Measurements from ENCODE around the gene CASP3.
A peak's percentile ranks its signal among the peaks of the same experiment; 100 is the strongest.

Gene CASP3

GRCh38 chr4:184649026-184649970, at the start of gene CASP3, which contains the start of gene PRIMPOL:
Gene CASP3, minus strand, starts transcription at chr4:184649447. Its CDS starts 10,994 bp downstream, at chr4:184638453.
Gene PRIMPOL, plus strand, starts transcription at chr4:184649738. Its CDS starts 7,403 bp downstream, at chr4:184657141.
- peak; percentile 56 for DNase-seq

- no peak for DNase-seq
Observed at GRCh38 chr4:184697956-184698355, 48.7 kb upstream of the CASP3 start.

- DNase-seq, result no peak
Observed at GRCh38 chr4:184695178-184695896, 46.1 kb upstream of the CASP3 start.

- DNase-seq, result no peak
Observed at GRCh38 chr4:184694412-184694956, 45.2 kb upstream of the CASP3 start.

- DNase-seq, result no peak
Observed at GRCh38 chr4:184693056-184693455, 43.8 kb upstream of the CASP3 start.

GRCh38 chr4:184689681-184690080, 40.4 kb upstream of the CASP3 start:
- DNase-seq, result no peak

GRCh38 chr4:184688447-184688846, 39.2 kb upstream of the CASP3 start:
- peak; percentile 44 for DNase-seq

- no peak for DNase-seq
Observed at GRCh38 chr4:184688005-184688404, 38.8 kb upstream of the CASP3 start.

GRCh38 chr4:184684491-184685189, 35.4 kb upstream of the CASP3 start:
- no peak for DNase-seq

GRCh38 chr4:184681916-184682315, 32.7 kb upstream of the CASP3 start:
- DNase-seq, result no peak

- no peak for DNase-seq
Observed at GRCh38 chr4:184680698-184681097, 31.5 kb upstream of the CASP3 start.

- DNase-seq, result no peak
Observed at GRCh38 chr4:184675821-184676492, 26.7 kb upstream of the CASP3 start.

GRCh38 chr4:184675018-184675417, 25.8 kb upstream of the CASP3 start:
- DNase-seq, result no peak

- DNase-seq, result no peak
Observed at GRCh38 chr4:184674011-184674410, 24.8 kb upstream of the CASP3 start.

GRCh38 chr4:184672741-184673140, 23.5 kb upstream of the CASP3 start:
- DNase-seq, result no peak

- no peak for DNase-seq
Observed at GRCh38 chr4:184671101-184671500, 21.9 kb upstream of the CASP3 start.

GRCh38 chr4:184669251-184669650, 20.0 kb upstream of the CASP3 start:
- no peak for DNase-seq

- no peak for DNase-seq
Observed at GRCh38 chr4:184668511-184669114, 19.4 kb upstream of the CASP3 start.

- DNase-seq, result no peak
Observed at GRCh38 chr4:184668096-184668495, 18.8 kb upstream of the CASP3 start.

GRCh38 chr4:184666670-184667069, 17.4 kb upstream of the CASP3 start:
- no peak for DNase-seq

GRCh38 chr4:184664445-184665210, 15.4 kb upstream of the CASP3 start:
- DNase-seq, result no peak
